HTERT RPE-1 (cell line): Measurements from ENCODE around the gene DHX15.
"Not testable (repeated sequence)": the region's sequence is repeated elsewhere in the genome, so short reads cannot be mapped to it uniquely, and the experiment has no call there.

Source experiments
- in situ Hi-C: fragments of 300-500 bp; cut with MboI; formaldehyde crosslinking; loops from 4 replicates; pipeline ENCODE4 v1.14.3; 2020; ENCODE audit warnings: low sequenced_read_pairs

DHX15 gene

GRCh38 chr4:24550441-24551175, 33.7 kb downstream of the DHX15 start:
- in situ Hi-C loops, result no loop called here

GRCh38 chr4:24547979-24548378, 36.4 kb downstream of the DHX15 start:
- in situ Hi-C loops, result no loop called here

- in situ Hi-C loops, result no loop called here
These were observed 40.0 kb downstream of the DHX15 start for GRCh38 chr4:24544208-24544988.

GRCh38 chr4:24537025-24537424, 47.3 kb downstream of the DHX15 start:
- in situ Hi-C loops, result no loop called here

- in situ Hi-C loops, result no loop called here
These were observed 49.0 kb downstream of the DHX15 start for GRCh38 chr4:24535399-24535798.

GRCh38 chr4:24533364-24533763, 51.0 kb downstream of the DHX15 start:
- in situ Hi-C loops, result no loop called here

GRCh38 chr4:24529555-24529954, 54.8 kb downstream of the DHX15 start:
- in situ Hi-C loops, result no loop called here

- in situ Hi-C loops, result no loop called here
These were observed 57.0 kb downstream of the DHX15 start for GRCh38 chr4:24527371-24527770.

- in situ Hi-C loops, result no loop called here
These were observed 62.8 kb downstream of the DHX15 start for GRCh38 chr4:24521544-24521943.

GRCh38 chr4:24519649-24520048, 64.7 kb downstream of the DHX15 start:
- in situ Hi-C loops, result no loop called here

- in situ Hi-C loops, result no loop called here
These were observed 66.7 kb downstream of the DHX15 start for GRCh38 chr4:24517676-24518075.

- in situ Hi-C loops, result no loop called here
These were observed 67.4 kb downstream of the DHX15 start for GRCh38 chr4:24516926-24517325.

- in situ Hi-C loops, result no loop called here
These were observed 68.7 kb downstream of the DHX15 start for GRCh38 chr4:24515698-24516097.

- in situ Hi-C loops, result no loop called here
These were observed 69.5 kb downstream of the DHX15 start for GRCh38 chr4:24514808-24515207.

- in situ Hi-C loops, result no loop called here
These were observed 70.6 kb downstream of the DHX15 start for GRCh38 chr4:24513718-24514117.

GRCh38 chr4:24511371-24512063, 72.8 kb downstream of the DHX15 start:
- in situ Hi-C loops, result no loop called here

- in situ Hi-C loops, result no loop called here
These were observed 74.3 kb downstream of the DHX15 start for GRCh38 chr4:24510091-24510490.

- in situ Hi-C loops, result no loop called here
These were observed 75.8 kb downstream of the DHX15 start for GRCh38 chr4:24508541-24508940.

- in situ Hi-C loops, result no loop called here
These were observed 76.9 kb downstream of the DHX15 start for GRCh38 chr4:24507439-24507838.

GRCh38 chr4:24503090-24503489, 81.3 kb downstream of the DHX15 start:
- in situ Hi-C loops, result not testable (repeated sequence)

- in situ Hi-C loops, result no loop called here
These were observed 87.1 kb downstream of the DHX15 start for GRCh38 chr4:24497221-24497620.

- in situ Hi-C loops, result no loop called here
These were observed 87.8 kb downstream of the DHX15 start for GRCh38 chr4:24496597-24496996.
